Measurements from ENCODE around the gene GALNT9.

GRCh38 chr12:132174839-132175490, 154.4 kb downstream of the GALNT9 start:
- no peak for TF ChIP-seq POLR2A (IDR thresholded peaks at IDR 0.05)
- TF ChIP-seq, protein P1, sequence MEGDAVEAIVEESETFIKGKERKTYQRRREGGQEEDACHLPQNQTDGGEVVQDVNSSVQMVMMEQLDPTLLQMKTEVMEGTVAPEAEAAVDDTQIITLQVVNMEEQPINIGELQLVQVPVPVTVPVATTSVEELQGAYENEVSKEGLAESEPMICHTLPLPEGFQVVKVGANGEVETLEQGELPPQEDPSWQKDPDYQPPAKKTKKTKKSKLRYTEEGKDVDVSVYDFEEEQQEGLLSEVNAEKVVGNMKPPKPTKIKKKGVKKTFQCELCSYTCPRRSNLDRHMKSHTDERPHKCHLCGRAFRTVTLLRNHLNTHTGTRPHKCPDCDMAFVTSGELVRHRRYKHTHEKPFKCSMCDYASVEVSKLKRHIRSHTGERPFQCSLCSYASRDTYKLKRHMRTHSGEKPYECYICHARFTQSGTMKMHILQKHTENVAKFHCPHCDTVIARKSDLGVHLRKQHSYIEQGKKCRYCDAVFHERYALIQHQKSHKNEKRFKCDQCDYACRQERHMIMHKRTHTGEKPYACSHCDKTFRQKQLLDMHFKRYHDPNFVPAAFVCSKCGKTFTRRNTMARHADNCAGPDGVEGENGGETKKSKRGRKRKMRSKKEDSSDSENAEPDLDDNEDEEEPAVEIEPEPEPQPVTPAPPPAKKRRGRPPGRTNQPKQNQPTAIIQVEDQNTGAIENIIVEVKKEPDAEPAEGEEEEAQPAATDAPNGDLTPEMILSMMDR (IDR thresholded peaks at IDR 0.05) = no peak

Measured in tibial nerve (tissue), 3 donors.